Anterior cingulate cortex (tissue), 58 donors: ENCODE data around the gene FGD2.
A peak's percentile ranks its signal among the peaks of the same experiment; 100 is the strongest.

Source experiments
- DNase-seq, 58 donors: peaks; one replicate each; lab custom pipeline; 2025; lab: John Stamatoyannopoulos, UW

FGD2 gene

DNA sequence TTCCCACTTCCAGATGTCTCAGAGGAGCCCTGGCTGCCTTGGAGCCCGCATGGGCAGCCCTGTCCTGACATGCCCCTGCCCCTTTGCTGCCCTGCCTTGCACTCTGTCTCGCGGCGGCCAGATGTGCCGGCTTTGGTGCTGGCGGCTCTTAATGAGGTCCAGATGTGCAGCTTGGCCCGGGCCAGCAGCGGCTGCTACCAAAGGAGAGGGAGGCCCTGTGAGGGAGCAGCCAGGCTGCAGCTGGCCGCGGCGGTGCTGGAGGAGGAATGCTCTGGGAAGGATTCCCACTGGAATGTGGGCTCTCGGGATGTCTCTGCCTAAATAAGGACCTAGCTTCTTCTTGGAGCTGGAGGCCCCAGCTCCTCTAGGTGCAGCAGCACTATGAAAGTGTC lies 72.4 kb downstream of the FGD2 start:
- peak in 22 of 58 donors; percentile 5 to 58 (median 14) for DNase-seq
